GM06990 (cell line): Measurements from ENCODE around the gene BMPR2.
"Not testable (repeated sequence)": the region's sequence is repeated elsewhere in the genome, so short reads cannot be mapped to it uniquely, and the experiment has no call there.

Experiments
- DNase-seq: peaks from one replicate; pipeline ENCODE4 v3.0.0-alpha.2; 2011; ENCODE audit not compliant: insufficient read length; ENCODE audit errors: extremely low read depth
- H3K27me3 ChIP-seq: replicated peaks from 2 replicates; pipeline ENCODE4 v1.6.0; 2011; ENCODE audit warnings: low read length; ENCODE audit not compliant: control insufficient read depth, insufficient read depth
- H3K36me3 ChIP-seq: 2 replicates; pipeline ENCODE4 v1.5.1; 2011; ENCODE audit warnings: low read length; ENCODE audit not compliant: control insufficient read depth, insufficient read depth
- H3K4me3 ChIP-seq: replicated peaks from 2 replicates; pipeline ENCODE4 v1.5.1; 2011; ENCODE audit warnings: low read depth, mild to moderate bottlenecking, control low read depth, low read length
- TF ChIP-seq, protein P1 (sequence below): IDR thresholded peaks from 2 replicates; pipeline ENCODE4 v1.5.1; 2011; ENCODE audit warnings: low read length, control low read depth, mild to moderate bottlenecking, inconsistent platforms; ENCODE audit not compliant: insufficient read depth, poor library complexity, severe bottlenecking

BMPR2 gene

DNA sequence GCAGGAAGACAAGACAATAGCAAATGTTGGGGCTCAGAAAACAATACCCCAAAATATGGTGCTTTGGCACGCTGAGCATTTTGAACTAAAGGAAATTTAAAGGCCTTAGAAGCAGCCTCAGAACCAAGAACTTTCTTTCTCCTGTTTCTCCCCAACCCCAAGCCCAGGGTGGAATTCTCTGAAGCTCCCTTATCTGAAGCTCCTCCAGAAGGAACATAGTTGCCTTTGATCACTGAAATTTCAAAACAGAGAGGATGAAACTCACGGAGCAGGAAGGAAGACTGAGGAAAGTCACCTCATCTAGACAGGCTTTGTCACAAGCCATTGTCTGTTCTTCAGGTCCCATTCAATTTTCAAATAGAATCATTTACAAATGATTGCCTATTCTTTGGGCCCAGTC, 15.5 kb upstream of the BMPR2 start:
- TF ChIP-seq, protein P1, sequence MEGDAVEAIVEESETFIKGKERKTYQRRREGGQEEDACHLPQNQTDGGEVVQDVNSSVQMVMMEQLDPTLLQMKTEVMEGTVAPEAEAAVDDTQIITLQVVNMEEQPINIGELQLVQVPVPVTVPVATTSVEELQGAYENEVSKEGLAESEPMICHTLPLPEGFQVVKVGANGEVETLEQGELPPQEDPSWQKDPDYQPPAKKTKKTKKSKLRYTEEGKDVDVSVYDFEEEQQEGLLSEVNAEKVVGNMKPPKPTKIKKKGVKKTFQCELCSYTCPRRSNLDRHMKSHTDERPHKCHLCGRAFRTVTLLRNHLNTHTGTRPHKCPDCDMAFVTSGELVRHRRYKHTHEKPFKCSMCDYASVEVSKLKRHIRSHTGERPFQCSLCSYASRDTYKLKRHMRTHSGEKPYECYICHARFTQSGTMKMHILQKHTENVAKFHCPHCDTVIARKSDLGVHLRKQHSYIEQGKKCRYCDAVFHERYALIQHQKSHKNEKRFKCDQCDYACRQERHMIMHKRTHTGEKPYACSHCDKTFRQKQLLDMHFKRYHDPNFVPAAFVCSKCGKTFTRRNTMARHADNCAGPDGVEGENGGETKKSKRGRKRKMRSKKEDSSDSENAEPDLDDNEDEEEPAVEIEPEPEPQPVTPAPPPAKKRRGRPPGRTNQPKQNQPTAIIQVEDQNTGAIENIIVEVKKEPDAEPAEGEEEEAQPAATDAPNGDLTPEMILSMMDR = no peak
- H3K27me3 ChIP-seq = no peaks in the 10 kb centered on the region

GRCh38 chr2:202361108-202361507, 15.0 kb upstream of the BMPR2 start:
- no peak for DNase-seq
- Histone ChIP-seq H3K4me3 (no peak overlapping the region), H3K36me3 (no peaks in the 10 kb centered on the region), H3K27me3 (no peaks in the 10 kb centered on the region)
- TF ChIP-seq, protein P1 = no peak

More for the DNA sequence above, 15.5 kb upstream of the BMPR2 start:
- Histone ChIP-seq H3K36me3 (no peaks in the 10 kb centered on the region), H3K4me3 (no peak overlapping the region)
- no peak for DNase-seq

DNA sequence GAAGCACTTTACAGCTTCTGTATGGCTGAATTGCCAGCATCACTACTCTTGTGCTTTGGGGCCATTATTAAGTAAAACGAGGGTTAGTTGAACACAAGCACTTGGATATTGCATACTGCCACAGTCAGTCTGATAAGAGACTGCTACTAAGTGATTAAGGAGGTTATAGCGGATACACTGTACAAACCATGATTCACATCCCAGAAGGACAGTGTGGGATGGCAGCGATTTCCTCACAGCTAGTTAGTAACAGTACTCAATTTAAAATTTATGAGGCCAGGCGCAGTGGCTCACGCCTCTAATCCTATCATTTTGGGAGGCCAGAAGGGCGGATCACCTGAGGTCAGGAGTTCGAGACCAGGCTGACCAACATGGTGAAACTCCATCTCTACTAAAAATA, 2.6 kb upstream of the BMPR2 start:
- DNase-seq = no peak
- H3K27me3 ChIP-seq = no peaks in the 10 kb centered on the region

DNA sequence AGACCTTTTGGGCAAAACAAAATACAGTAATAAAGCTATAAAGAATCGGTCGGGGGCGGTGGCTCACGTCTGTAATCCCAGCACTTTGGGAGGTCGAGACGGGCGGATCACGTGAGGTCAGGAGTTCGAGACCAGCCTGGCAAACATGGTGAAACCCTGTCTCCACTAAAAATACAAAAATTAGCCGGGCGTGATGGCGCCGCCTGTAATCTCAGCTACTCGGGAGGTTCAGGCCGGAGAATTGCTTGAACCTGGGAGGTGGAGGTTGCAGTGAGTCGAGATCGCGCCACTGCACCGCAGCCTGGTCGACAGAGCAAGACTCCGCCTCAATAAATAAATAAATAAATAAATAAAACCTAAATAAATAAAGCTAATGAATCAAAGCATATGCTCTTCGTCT, 1.7 kb upstream of the BMPR2 start:
- not testable (repeated sequence) for H3K36me3 ChIP-seq, DNase-seq, H3K4me3 ChIP-seq, H3K27me3 ChIP-seq

More for the DNA sequence above, 2.6 kb upstream of the BMPR2 start:
- TF ChIP-seq, protein P1 = no peak
- Histone ChIP-seq H3K4me3 (no peak overlapping the region), H3K36me3 (no peaks in the 10 kb centered on the region)

- Histone ChIP-seq H3K27me3 (no peaks in the 10 kb centered on the region), H3K36me3 (no peaks in the 10 kb centered on the region), H3K4me3 (peak overlapping the region; percentile 94)
- TF ChIP-seq, protein P1 = no peak
- DNase-seq = peak; percentile 53
Observed at GRCh38 chr2:202375033-202375608, 1.0 kb upstream of the BMPR2 start.

DNA sequence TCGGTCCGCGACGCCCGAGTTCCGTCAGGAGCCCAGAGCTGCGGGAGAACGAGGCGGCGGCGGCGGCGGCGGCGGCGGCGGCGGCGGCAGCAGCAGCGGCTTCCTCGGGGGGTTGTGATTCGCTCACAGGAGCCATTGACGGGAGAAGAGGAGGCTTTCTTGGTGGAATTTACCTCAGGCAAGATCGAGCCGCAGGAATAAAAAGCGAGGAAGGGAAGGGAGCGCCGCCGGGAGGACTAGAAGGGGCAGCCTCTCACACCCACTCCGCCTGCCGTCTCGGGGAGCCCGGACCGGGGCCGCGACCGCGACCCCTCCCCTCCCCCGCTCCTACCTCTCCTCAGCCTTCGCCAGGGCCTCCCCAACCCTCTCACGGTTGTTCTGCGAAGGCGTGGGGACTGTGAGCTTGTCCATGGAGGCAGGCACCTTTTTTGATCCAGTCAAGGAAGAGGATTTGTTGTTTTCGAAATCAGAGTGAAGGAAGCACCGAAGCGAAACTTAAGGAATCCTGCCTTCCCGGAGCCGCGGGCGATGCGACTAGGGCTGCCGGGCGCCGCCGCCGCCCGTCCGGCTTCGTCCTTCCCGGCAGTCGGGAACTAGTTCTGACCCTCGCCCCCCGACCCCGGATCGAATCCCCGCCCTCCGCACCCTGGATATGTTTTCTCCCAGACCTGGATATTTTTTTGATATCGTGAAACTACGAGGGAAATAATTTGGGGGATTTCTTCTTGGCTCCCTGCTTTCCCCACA, 506 bp downstream of the BMPR2 start:
- Histone ChIP-seq H3K36me3 (no peaks in the 10 kb centered on the region; the same call in 1 of the 2 replicates), H3K4me3 (peak overlapping the region; percentile 94), H3K27me3 (no peaks in the 10 kb centered on the region)
- TF ChIP-seq, protein P1 = no peak
- peak; percentile 73 for DNase-seq
